ENCODE measurements around the gene C5orf22. TPM values are rescaled to one million over a fixed set of nuclear protein-coding genes. Genes with fewer than 3 reads are reported as not detected.

C5orf22 gene
- polyA plus RNA-seq, 2 of the 4 experiments (the other 2 are of a cell fraction), result 12.8 to 29.4 TPM

- no peak for ATAC-seq
- ChIA-PET POLR2A (no interaction called here), CTCF (no interaction called here)
- no peak for FAIRE-seq
- TF ChIP-seq JUN (IDR thresholded peaks at IDR 0.05) (no peak), CBX2 (IDR thresholded peaks at IDR 0.05; ENCODE audit: borderline replicate concordance, low read depth) (no peak), TFCP2L1 (CRISPR knock-in tag; IDR thresholded peaks at IDR 0.05) (no peak), E2F6 (IDR thresholded peaks at IDR 0.05; ENCODE audit: borderline replicate concordance, low read depth) (no peak), EP300 (IDR thresholded peaks at IDR 0.05) (no peak), CBX8 (IDR thresholded peaks at IDR 0.05) (no peak), RARB (CRISPR knock-in tag; IDR thresholded peaks at IDR 0.05) (no peak), MAFK (IDR thresholded peaks at IDR 0.05; ENCODE audit: partially characterized antibody) (no peak), REST (IDR thresholded peaks at IDR 0.05) (no peak), EHF (CRISPR knock-in tag; IDR thresholded peaks at IDR 0.05) (no peak), ATOH8 (CRISPR knock-in tag; IDR thresholded peaks at IDR 0.05; ENCODE audit: low read depth) (no peak), CHD4 (IDR thresholded peaks at IDR 0.05; ENCODE audit: borderline replicate concordance) (no peak)
- Histone ChIP-seq H3K4me2 (no peak overlapping the region), H3K9me3 (no peaks in the 10 kb centered on the region), H3K4me3 (no peak overlapping the region), H3K4me1 (no peaks in the 10 kb centered on the region), H3K27ac (no peak overlapping the region)
- 87% methylated on average over 10 of the region's 10 CpGs for WGBS (ENCODE audit: missing lambda C conversion rate)
- DNase-seq (ENCODE audit: low read depth in 1 of 2, low spot score in 1 of 2), result no peak
Measured at GRCh38 chr5:31504529-31504928, 27.6 kb upstream of the C5orf22 start.

- no peak for FAIRE-seq
- ATAC-seq, result no peak
- Histone ChIP-seq H3K4me1 (no peaks in the 10 kb centered on the region), H3K9me3 (no peaks in the 10 kb centered on the region), H3K4me3 (no peak overlapping the region), H3K4me2 (no peak overlapping the region), H3K27ac (no peak overlapping the region)
- CTCF ChIA-PET, result interaction anchor here (1.2 kb wide), 1 partner anchor 10 kb away, joined by 3 read pairs; no protein-coding TSS in a partner anchor
- no peak for DNase-seq (ENCODE audit: low read depth in 1 of 2, low spot score in 1 of 2)
- POLR2A ChIA-PET, result no interaction called here
- WGBS (ENCODE audit: missing lambda C conversion rate), result 94% methylated on average over 4 of the region's 4 CpGs
- TF ChIP-seq SREBF2 (IDR thresholded peaks at IDR 0.05) (no peak), USF2 (IDR thresholded peaks at IDR 0.05) (no peak), ZFP36 (IDR thresholded peaks at IDR 0.05; ENCODE audit: borderline replicate concordance, partially characterized antibody) (no peak), RARB (CRISPR knock-in tag; IDR thresholded peaks at IDR 0.05) (no peak), MYC (IDR thresholded peaks at IDR 0.05; ENCODE audit: borderline replicate concordance, low read length) (no peak), RNF2 (IDR thresholded peaks at IDR 0.05; ENCODE audit: borderline replicate concordance, low read depth) (no peak), ESRRA (IDR thresholded peaks at IDR 0.05; ENCODE audit: borderline replicate concordance, low read length) (no peak), CHD4 (IDR thresholded peaks at IDR 0.05; ENCODE audit: borderline replicate concordance) (no peak), RFX5 (IDR thresholded peaks at IDR 0.05) (no peak), HDAC2 (IDR thresholded peaks at IDR 0.05) (no peak), FOSB (CRISPR knock-in tag; IDR thresholded peaks at IDR 0.05) (no peak), NR3C1 (IDR thresholded peaks at IDR 0.05) (no peak), HOXB5 (CRISPR knock-in tag; IDR thresholded peaks at IDR 0.05) (no peak), GATA3 (IDR thresholded peaks at IDR 0.05; ENCODE audit: borderline replicate concordance) (no peak)
Measured at GRCh38 chr5:31511305-31511704, 20.8 kb upstream of the C5orf22 start.

All from A549 (cell line).